Astrocyte of the spinal cord (primary cell): Measurements from ENCODE around the gene GPN2.

ENCODE experiments used
- DNase-seq: peaks from one replicate; pipeline ENCODE4 v3.0.0; 2011; ENCODE audit warnings: low read depth, low spot score
- H3K4me3 ChIP-seq: 2 replicates; pipeline ENCODE4 v1.5.1; 2011; ENCODE audit warnings: low read depth, mild to moderate bottlenecking, low read length, moderate library complexity
- in situ Hi-C: cut with HindIII; loops from 2 replicates; pipeline ENCODE4 v1.10.0; 2017; ENCODE audit warnings: low sequenced_read_pairs
- TF ChIP-seq, protein P1 (sequence below): IDR thresholded peaks from 2 replicates; pipeline ENCODE4 v1.5.1; 2012; ENCODE audit warnings: low read depth, mild to moderate bottlenecking, low read length, inconsistent platforms

GPN2 gene

DNA sequence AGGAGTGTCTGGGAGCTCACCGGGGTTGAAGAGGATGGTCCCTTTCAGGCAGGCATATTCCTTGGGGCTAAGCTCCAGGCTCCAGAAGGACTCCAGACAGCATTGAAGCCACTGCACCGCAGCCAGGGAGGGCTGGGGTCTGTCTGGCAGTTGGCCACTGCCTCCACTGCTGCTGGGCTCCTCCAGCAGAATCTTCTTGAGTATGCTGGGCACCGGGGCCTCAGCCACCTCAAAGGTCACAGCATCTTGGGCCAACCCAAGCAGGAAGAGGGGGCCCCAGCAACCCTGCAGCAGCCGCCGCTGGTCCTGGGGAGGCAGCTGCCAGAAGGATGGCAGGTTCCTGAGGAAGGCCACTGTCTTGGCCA lies 23.3 kb upstream of the GPN2 start:
- DNase-seq: no peak
- H3K4me3 ChIP-seq: no peak overlapping the region
- in situ Hi-C loops: no loop called here
- TF ChIP-seq, protein P1, sequence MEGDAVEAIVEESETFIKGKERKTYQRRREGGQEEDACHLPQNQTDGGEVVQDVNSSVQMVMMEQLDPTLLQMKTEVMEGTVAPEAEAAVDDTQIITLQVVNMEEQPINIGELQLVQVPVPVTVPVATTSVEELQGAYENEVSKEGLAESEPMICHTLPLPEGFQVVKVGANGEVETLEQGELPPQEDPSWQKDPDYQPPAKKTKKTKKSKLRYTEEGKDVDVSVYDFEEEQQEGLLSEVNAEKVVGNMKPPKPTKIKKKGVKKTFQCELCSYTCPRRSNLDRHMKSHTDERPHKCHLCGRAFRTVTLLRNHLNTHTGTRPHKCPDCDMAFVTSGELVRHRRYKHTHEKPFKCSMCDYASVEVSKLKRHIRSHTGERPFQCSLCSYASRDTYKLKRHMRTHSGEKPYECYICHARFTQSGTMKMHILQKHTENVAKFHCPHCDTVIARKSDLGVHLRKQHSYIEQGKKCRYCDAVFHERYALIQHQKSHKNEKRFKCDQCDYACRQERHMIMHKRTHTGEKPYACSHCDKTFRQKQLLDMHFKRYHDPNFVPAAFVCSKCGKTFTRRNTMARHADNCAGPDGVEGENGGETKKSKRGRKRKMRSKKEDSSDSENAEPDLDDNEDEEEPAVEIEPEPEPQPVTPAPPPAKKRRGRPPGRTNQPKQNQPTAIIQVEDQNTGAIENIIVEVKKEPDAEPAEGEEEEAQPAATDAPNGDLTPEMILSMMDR: no peak

DNA sequence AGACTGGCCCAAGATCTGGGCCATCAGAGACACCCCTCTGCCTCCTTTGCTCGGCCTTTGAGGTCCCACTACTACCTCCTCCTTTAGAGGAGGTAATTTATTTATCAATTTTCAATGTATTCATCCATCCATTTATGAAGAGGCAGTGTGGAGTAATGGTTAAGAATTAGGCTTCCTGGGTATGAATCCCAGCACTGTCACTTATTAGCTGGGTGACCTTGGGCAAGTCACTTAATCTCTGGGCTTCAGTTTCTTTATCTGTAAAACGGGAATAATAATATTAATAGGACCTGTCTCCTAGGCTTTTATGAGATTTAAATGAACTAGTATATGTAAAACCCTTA lies 22.0 kb upstream of the GPN2 start:
- H3K4me3 ChIP-seq: no peak overlapping the region
- DNase-seq: no peak
- in situ Hi-C loops: no loop called here
- TF ChIP-seq, protein P1: no peak

DNA sequence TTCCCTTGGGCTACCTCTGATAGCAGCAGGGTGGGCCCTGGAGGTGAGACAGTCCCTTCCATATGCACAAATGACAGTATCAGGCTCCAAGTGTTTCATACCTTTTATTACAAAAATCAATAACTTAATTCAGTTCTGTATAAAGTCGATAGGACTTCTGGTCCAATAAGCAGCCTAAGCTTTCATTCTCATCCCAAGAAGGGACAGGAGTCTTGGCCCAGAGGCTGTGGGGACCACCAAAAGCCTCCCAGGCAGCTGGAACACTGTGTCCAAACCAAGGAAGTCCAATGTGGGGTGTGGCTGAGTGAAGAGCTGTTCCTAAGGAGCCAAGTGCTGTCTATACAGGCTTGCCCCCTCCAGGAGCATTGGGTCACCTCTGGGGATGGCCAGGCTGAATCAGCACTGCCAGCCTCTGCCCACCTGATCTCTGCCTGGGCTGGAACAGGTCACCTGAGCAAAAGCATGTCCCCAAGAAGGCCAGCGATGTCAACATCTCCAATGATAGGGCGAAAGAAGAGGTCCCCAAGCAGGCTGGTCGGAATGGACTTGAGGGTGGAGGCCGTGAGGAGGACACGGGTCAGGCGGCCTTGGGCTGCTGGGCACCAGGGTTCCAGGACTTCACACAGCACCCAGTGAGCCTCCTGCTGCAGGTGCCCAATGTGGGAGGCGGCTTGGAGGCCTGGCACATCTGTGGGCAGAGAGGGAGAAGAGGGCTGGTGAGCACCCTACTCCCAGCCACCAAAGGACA lies 21.5 kb upstream of the GPN2 start:
- no peak overlapping the region for H3K4me3 ChIP-seq
- no peak for DNase-seq
- TF ChIP-seq, protein P1: no peak
- in situ Hi-C loops: no loop called here

DNA sequence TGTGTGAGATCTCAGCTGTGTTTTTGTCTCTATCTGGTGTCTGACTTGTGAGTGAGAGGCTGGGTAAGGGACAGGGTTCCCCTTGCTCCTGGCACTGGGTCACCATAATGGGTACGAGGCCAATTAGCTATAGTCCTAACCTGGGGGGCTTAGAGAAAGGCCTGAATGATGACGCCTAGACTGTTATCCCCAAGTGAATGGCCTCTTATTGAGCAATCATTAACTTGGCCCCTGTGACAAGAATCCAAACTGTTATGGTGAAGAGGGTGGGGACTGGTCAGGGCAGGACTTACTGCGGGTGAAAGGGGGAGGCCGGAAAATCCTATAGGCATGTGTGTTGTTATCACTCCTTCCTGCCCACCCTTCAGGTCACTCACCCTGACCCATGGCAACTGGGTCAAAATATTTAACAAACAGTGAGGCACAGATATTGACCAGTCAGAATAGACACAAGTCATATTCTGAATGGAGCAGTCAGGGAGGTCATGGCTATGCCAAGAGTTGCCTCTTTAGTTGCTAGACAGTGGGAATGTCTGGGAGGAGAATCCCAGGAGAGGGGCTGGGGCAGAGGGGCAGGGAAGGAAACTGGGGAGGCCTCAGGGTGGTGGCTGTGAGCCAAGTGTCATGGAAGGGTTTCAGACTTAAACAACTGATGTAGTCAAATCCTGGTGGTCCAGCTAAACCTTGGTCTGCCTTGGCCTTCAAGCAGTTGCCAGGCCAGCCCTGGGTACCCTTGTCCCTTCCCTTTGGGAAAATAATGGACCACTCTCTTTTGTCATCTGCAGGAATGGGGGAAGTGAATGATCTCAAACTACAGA lies 20.5 kb upstream of the GPN2 start:
- in situ Hi-C loops: no loop called here
- DNase-seq: no peak
- TF ChIP-seq, protein P1: no peak
- no peak overlapping the region for H3K4me3 ChIP-seq

DNA sequence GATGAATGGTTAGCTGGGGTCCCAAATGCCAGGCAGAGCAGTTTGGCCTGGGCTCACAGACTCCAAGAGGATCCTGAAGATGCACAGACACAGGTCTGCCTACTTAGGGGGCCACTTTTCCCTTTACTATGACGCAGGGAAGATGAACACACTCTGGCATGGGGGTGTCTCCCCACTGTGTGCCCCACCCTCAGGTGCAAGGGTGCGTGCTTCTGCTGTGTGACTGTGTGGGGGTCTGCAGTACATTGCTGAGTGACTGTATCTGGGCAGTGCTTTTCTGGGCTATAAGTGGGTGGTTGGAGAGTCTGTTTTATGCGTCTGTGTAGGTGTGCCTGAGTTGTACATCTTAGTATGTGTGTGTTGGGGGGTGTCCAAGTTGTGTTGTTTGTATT lies 19.9 kb upstream of the GPN2 start:
- in situ Hi-C loops: no loop called here
- TF ChIP-seq, protein P1: no peak
- no peak for DNase-seq
- no peak overlapping the region for H3K4me3 ChIP-seq

DNA sequence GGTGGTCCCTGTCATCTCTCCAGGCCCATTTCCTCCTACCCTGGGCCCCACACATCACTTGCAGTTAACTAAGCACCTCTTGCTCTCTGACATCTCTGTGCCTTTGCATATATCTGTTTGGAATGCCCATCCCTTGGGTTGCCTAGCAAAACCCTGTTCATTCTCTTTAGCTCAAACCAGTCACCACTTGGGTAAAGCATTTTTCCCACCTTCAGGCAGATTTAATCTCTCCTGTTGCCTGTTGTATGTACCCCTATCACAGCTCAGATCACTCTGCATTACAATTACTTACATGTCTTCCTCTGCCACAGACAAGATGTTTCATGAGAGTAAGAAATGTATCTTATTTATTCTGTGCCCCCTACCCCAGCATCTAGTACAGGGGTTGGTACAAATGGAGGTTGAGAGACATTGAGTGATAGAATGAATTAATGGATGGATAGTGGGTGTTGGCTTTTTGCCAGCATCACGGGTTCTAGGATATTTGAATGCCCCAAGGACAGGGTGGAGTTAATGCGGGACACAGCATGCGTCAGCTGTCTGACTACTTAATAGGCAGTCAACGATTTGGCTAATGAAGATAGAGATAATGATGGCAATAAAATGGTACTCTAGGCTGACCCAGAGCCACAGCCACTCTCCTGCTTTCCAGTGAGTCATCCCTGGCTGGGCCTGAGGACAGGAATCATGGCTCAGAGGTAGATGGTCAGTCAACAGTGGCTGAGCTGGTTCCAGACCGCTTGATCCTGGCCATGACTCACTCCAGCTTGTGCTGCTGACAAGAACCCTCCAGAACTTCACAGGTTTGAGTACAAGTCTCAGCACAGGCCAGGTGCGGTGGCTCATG lies 17.2 kb upstream of the GPN2 start:
- DNase-seq: peak; percentile 86

More for the DNA sequence above, 17.2 kb upstream of the GPN2 start:
- H3K4me3 ChIP-seq: no peak overlapping the region
- in situ Hi-C loops: no loop called here
- TF ChIP-seq, protein P1: no peak
